Keratinocyte (primary cell): Measurements from ENCODE around the gene NTNG2.

Experiments
- EZH2 ChIP-seq: IDR thresholded peaks from one replicate; pipeline ENCODE4 v1.6.1; 2012; ENCODE audit warnings: inconsistent platforms, mild to moderate bottlenecking, low read length, moderate library complexity
- TF ChIP-seq, protein P1 (sequence below), 3 experiments: IDR thresholded peaks in 1 of 3; conservative IDR thresholded peaks in 1 of 3; optimal IDR thresholded peaks in 1 of 3; 2 replicates in 2 of 3; 3 replicates in 1 of 3; pipeline versions ENCODE3 to v1.5.1; 2011; ENCODE audit warnings: low read length in 3 of 3, mild to moderate bottlenecking in 3 of 3, moderate library complexity in 2 of 3, control low read depth in 1 of 3, inconsistent platforms in 1 of 3; ENCODE audit not compliant: insufficient read depth in 2 of 3; ENCODE audit errors: extremely low read depth in 1 of 3

DNA sequence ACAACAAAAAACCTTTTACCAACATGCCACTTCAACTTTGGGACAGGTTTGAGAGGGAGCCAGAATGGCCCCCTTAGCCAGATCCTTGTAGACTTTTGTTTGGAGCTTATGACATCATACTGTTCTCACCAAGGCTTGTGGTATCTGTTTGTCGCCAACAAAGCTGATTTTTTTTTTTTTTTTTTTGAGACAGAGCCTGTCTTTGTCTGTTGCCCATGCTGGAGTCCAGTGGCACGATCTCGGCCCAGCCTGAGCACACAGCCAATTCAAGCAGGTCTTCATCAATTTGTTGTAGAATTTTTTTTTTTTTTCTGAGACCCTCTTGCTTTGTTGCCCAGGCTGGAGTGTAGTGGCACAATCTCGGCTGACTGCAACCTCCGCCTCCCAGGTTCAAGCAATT is 26.4 kb upstream of the NTNG2 start:
- TF ChIP-seq, protein P1, sequence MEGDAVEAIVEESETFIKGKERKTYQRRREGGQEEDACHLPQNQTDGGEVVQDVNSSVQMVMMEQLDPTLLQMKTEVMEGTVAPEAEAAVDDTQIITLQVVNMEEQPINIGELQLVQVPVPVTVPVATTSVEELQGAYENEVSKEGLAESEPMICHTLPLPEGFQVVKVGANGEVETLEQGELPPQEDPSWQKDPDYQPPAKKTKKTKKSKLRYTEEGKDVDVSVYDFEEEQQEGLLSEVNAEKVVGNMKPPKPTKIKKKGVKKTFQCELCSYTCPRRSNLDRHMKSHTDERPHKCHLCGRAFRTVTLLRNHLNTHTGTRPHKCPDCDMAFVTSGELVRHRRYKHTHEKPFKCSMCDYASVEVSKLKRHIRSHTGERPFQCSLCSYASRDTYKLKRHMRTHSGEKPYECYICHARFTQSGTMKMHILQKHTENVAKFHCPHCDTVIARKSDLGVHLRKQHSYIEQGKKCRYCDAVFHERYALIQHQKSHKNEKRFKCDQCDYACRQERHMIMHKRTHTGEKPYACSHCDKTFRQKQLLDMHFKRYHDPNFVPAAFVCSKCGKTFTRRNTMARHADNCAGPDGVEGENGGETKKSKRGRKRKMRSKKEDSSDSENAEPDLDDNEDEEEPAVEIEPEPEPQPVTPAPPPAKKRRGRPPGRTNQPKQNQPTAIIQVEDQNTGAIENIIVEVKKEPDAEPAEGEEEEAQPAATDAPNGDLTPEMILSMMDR (optimal IDR thresholded peaks at IDR 0.05 in 1 of 3, IDR thresholded peaks at IDR 0.05 in 1 of 3, conservative IDR thresholded peaks at IDR 0.05 in 1 of 3; ENCODE audit: extremely low read depth in 1 of 3, insufficient read depth in 2 of 3, low read length in 3 of 3): no peak
- TF ChIP-seq EZH2: no peak
